Ishikawa (cell line): Measurements from ENCODE around the gene ZNRF2.

Experiments
- CEBPB ChIP-seq: IDR thresholded peaks from 2 replicates; pipeline ENCODE4 v1.6.1; 2012
- CREB1 ChIP-seq: IDR thresholded peaks from 2 replicates; pipeline ENCODE4 v1.6.1; 2012; ENCODE audit warnings: low read depth
- EGR1 ChIP-seq: IDR thresholded peaks from 2 replicates; pipeline ENCODE4 v1.6.1; 2012
- EP300 ChIP-seq: IDR thresholded peaks from 2 replicates; pipeline ENCODE4 v1.6.1; 2012; ENCODE audit warnings: borderline replicate concordance
- FOXM1 ChIP-seq: IDR thresholded peaks from 2 replicates; pipeline ENCODE4 v1.6.1; 2012; ENCODE audit warnings: low read depth, borderline replicate concordance
- NFIC ChIP-seq: IDR thresholded peaks from 2 replicates; pipeline ENCODE4 v1.6.1; 2012
- RAD21 ChIP-seq: IDR thresholded peaks from 2 replicates; pipeline ENCODE4 v1.6.1; 2012; ENCODE audit warnings: low read depth
- REST ChIP-seq: IDR thresholded peaks from 2 replicates; pipeline ENCODE4 v1.6.1; 2012; ENCODE audit warnings: low read depth, mild to moderate bottlenecking
- TAF1 ChIP-seq: IDR thresholded peaks from 2 replicates; pipeline ENCODE4 v1.6.1; 2012; ENCODE audit warnings: low read depth, mild to moderate bottlenecking
- TCF12 ChIP-seq: IDR thresholded peaks from 2 replicates; pipeline ENCODE4 v1.6.1; 2012; ENCODE audit warnings: low read depth
- TEAD4 ChIP-seq: IDR thresholded peaks from 2 replicates; pipeline ENCODE4 v1.6.1; 2012
- USF1 ChIP-seq: IDR thresholded peaks from 2 replicates; pipeline ENCODE4 v1.6.1; 2012
- YY1 ChIP-seq: IDR thresholded peaks from 2 replicates; pipeline ENCODE4 v1.6.1; 2012; ENCODE audit warnings: low read depth
- ZBTB7A ChIP-seq: IDR thresholded peaks from 2 replicates; pipeline ENCODE4 v1.6.1; 2012; ENCODE audit warnings: low read depth
- TF ChIP-seq, protein P1 (sequence below): IDR thresholded peaks from 2 replicates; pipeline ENCODE4 v1.6.1; 2012

Gene ZNRF2

DNA sequence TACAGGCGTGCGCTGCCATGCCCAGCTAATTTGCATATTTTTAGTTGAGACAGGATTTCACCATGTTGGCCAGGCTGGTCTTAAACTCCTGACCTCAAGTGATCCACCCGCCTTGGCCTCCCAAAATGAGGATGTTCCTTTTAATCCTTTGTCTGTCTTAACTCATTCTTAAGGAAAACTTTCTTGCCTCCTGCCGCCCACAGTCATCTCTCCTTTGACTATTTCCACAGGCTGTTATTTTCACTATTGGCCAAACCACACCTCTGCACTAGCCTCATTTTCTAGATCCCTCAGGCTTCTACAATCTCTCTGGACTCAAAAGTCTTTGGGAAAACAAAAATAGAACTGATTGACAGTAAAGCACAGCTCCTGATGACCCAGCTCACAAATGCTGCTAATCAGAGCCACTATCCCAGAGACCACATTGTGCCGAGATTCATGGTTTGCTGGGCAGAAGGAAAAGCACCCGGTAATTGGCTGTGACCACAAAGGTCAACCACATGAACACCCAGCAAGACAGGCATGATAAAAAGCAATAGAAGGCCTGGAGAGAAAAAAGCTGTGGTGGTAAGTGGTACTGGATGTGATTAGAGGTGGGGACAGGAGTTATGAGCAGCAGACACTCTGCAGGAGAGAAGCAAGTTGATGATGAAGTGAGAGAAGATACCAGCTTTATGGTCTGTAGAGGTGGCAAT lies 44.1 kb upstream of the ZNRF2 start:
- TF ChIP-seq YY1 = no peak
- TF ChIP-seq TCF12 = no peak
- no peak for TF ChIP-seq EP300

- no peak for TF ChIP-seq TCF12
- peak; percentile 52; the same call in 1 of the 2 replicates for TF ChIP-seq REST
- TF ChIP-seq CREB1 = no peak
Observed at GRCh38 chr7:30241767-30242166, 42.6 kb upstream of the ZNRF2 start.

GRCh38 chr7:30244340-30244739 lies 40.1 kb upstream of the ZNRF2 start:
- TF ChIP-seq EP300 (no peak), REST (no peak), CEBPB (no peak), FOXM1 (no peak), YY1 (no peak), NFIC (no peak), TEAD4 (no peak), CREB1 (no peak), RAD21 (no peak)
- TF ChIP-seq, protein P1, sequence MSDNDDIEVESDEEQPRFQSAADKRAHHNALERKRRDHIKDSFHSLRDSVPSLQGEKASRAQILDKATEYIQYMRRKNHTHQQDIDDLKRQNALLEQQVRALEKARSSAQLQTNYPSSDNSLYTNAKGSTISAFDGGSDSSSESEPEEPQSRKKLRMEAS = no peak

DNA sequence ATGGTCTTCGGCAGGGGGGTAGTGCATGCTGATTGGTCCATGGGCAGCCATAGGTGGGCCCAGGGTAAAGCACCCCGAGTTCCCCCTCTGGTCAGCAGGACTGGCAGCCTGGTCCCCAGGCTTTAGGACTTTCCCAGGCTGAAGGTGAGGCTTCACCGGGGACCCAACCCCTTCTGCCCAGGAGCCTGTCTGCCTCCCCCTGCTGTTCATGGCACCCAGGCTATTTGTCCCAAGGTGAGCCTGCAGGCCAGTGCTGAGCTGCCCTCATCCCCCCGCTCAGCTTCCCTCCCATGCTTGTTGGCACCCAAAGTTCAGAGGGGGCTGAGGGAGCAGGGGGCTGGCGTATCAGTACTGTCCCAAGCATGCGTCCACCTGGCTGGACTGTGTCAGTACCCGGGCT lies 38.5 kb upstream of the ZNRF2 start:
- TF ChIP-seq YY1 (no peak), FOXM1 (no peak), TCF12 (no peak), REST (no peak), CREB1 (no peak), RAD21 (no peak), TAF1 (no peak), EP300 (no peak), TEAD4 (no peak), NFIC (no peak)
- TF ChIP-seq, protein P1 = no peak

DNA sequence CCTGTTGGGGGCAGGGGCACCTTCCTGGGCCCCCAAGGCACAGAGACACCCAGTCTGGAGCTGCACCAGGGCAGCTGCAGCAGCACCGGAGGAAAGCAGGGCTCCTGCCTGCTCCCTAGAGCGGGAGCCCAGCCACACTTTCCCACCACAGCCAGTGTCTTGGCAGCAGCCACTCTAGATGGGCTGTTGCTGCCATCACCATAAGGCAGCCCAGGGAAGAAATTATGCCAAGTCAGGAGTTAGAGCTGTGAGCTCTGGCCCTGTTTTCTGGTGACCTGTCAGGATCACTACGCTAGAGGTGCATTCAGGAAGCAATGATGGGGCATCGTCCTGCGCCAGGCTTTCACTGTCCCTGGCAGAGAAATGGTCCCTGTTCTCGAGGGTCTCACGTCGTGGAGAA lies 38.0 kb upstream of the ZNRF2 start:
- TF ChIP-seq, protein P1 = no peak
- no peak for TF ChIP-seq YY1
- no peak for TF ChIP-seq EP300
- no peak for TF ChIP-seq NFIC
- TF ChIP-seq TAF1 = no peak
- no peak for TF ChIP-seq TCF12
- no peak for TF ChIP-seq EGR1
- no peak for TF ChIP-seq ZBTB7A
- TF ChIP-seq RAD21 = no peak
- no peak for TF ChIP-seq REST
- TF ChIP-seq TEAD4 = no peak
- no peak for TF ChIP-seq CREB1
- no peak for TF ChIP-seq CEBPB
- no peak for TF ChIP-seq FOXM1
- TF ChIP-seq USF1 = no peak
